Measurements from ENCODE around the gene DCXR. TPM values are rescaled to one million over a fixed set of nuclear protein-coding genes. Genes with fewer than 3 reads are reported as not detected.
A peak's percentile ranks its signal among the peaks of the same experiment; 100 is the strongest.

Gene DCXR
- total and polyA plus RNA-seq, 2 of the 13 experiments (the other 11 are each of a cell fraction or from before 2014, with no cell fraction given), result 287 to 311 TPM

GRCh38 chr17:82065193-82065637 is 27.7 kb upstream of the DCXR start (continued):
- TF ChIP-seq WIZ (CRISPR knock-in tag; IDR thresholded peaks at IDR 0.05) (no peak), SAFB2 (CRISPR knock-in tag; IDR thresholded peaks at IDR 0.05; ENCODE audit: borderline replicate concordance, low read depth) (no peak), ZBTB25 (CRISPR knock-in tag; IDR thresholded peaks at IDR 0.05) (no peak), ZBTB34 (CRISPR knock-in tag; IDR thresholded peaks at IDR 0.05) (no peak), STAT6 (CRISPR knock-in tag; IDR thresholded peaks at IDR 0.05; ENCODE audit: borderline replicate concordance) (no peak), PCBP1 (IDR thresholded peaks at IDR 0.05; ENCODE audit: borderline replicate concordance, low read depth, low read length) (no peak), ZNF766 (CRISPR knock-in tag; IDR thresholded peaks at IDR 0.05; ENCODE audit: borderline replicate concordance) (no peak), ZNF33B (CRISPR knock-in tag; IDR thresholded peaks at IDR 0.05) (no peak), ZKSCAN5 (CRISPR knock-in tag; IDR thresholded peaks at IDR 0.05) (no peak), MED13 (CRISPR knock-in tag; IDR thresholded peaks at IDR 0.05) (0 out of 2 replicates have a peak, but pooled peaks have one; percentile 44), CSRNP1 (CRISPR knock-in tag; IDR thresholded peaks at IDR 0.05) (no peak), ZNF577 (CRISPR knock-in tag; IDR thresholded peaks at IDR 0.05; ENCODE audit: borderline replicate concordance, low read depth) (no peak), UBTF (CRISPR knock-in tag; IDR thresholded peaks at IDR 0.05) (no peak), DPF2 (CRISPR knock-in tag; IDR thresholded peaks at IDR 0.05; ENCODE audit: borderline replicate concordance, low read depth) (no peak), BCL6 (CRISPR knock-in tag; IDR thresholded peaks at IDR 0.05) (no peak), KDM3A (CRISPR knock-in tag; IDR thresholded peaks at IDR 0.05; ENCODE audit: low read depth) (no peak), TMF1 (CRISPR knock-in tag; IDR thresholded peaks at IDR 0.05; ENCODE audit: low read depth) (no peak)
